K562 treated with DMSO at 1 percent for 4 hours (cell line): ENCODE measurements around the gene KCNA1. TPM values are rescaled to one million over a fixed set of nuclear protein-coding genes. Genes with fewer than 3 reads are reported as not detected.

Experiments
- total RNA-seq: library from RNA; unstranded; fragments of 300-600 nt; gene quantifications from 2 replicates; pipeline ENCODE4 v1.2.3, GENCODE V29; 2022; ENCODE audit not compliant: insufficient read depth

KCNA1 gene
- not detected in 2 replicates for total RNA-seq

DNA sequence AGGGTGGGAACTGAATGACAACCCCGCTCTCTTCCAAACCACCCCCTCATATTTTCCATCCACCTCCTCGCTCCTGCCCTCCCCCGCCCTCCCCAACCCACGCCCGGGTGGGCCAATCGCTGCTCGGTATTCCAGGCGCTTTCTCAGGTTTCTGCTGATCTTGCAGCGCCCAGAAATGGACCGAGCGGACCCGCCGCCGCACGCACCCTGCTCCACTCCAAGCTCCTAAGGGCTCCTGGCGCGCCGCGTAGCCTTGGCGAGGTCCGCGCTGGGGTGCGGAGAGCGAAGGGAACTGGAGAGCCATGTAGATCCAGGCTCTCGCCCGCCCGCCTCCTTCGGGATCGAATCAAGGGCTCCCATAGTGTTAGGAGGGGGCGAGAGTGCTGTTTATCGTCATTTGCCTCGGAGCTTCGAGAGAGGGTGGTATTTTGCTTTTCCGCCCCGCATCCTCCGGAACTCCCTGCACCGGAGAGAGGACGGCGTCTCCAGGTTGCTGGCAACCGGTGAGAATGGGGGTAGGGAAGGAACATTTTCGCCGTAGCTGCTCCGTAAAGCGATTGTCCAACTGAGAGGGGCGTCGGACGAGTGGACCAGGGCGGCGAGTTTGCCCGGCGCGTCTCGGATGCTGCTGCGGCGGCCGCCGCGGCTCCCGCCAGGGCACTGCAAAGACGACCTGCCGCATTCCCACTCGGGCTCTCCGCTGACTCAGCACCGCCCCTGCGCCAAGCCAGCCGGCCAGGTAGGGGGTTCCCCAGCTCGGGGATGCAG is at the start of gene KCNA1:
Gene KCNA1, plus strand, starts transcription at position 172 of the 768 bp plus-strand sequence. CDS start 1,474 bp downstream, outside the sequence.

Other genes with a start within 250 kb of the KCNA1 start
- not detected in 2 replicates for gene GALNT8, start 189.5 kb upstream of the KCNA1 start, total RNA-seq
- not detected in 2 replicates for gene KCNA5, start 134.0 kb downstream of the KCNA1 start, total RNA-seq